Skeletal muscle tissue (tissue), 4 donors: ENCODE results near the gene FKBP8. TPM values are rescaled to one million over a fixed set of nuclear protein-coding genes. Genes with fewer than 3 reads are reported as not detected.
"Not testable (repeated sequence)": the region's sequence is repeated elsewhere in the genome, so short reads cannot be mapped to it uniquely, and the experiment has no call there.

Experiments used
- H3K27ac ChIP-seq: one replicate; pipeline ENCODE4 v1.7.0; 2013; ENCODE audit warnings: mild to moderate bottlenecking, low read depth, low read length, inconsistent platforms
- H3K27me3 ChIP-seq, 3 donors: one replicate each; pipeline ENCODE4 v1.7.0; 2013; ENCODE audit warnings: low read length in 3 of 3; ENCODE audit not compliant: control insufficient read depth in 3 of 3, insufficient read depth in 3 of 3
- H3K36me3 ChIP-seq, 3 donors: one replicate each; pipeline ENCODE4 v1.7.0; 2013; ENCODE audit warnings: low read length in 3 of 3; ENCODE audit not compliant: control insufficient read depth in 3 of 3, insufficient read depth in 3 of 3
- H3K4me1 ChIP-seq, 3 donors: one replicate each; pipeline ENCODE4 v1.7.0; 2013; ENCODE audit warnings: low read length in 3 of 3, mild to moderate bottlenecking in 3 of 3; ENCODE audit not compliant: control insufficient read depth in 3 of 3, insufficient read depth in 3 of 3
- H3K4me3 ChIP-seq, 3 donors: one replicate each; pipeline ENCODE4 v1.7.0; 2013; ENCODE audit warnings: low read length in 3 of 3
- H3K9ac ChIP-seq, 3 donors: one replicate each; pipeline ENCODE4 v1.7.0; 2013; ENCODE audit warnings: low read length in 3 of 3, mild to moderate bottlenecking in 3 of 3, moderate library complexity in 2 of 3, low read depth in 1 of 3
- H3K9me3 ChIP-seq, 3 donors: one replicate each; pipeline ENCODE4 v1.7.0; 2013; ENCODE audit warnings: low read length in 3 of 3; ENCODE audit not compliant: control insufficient read depth in 3 of 3
- total RNA-seq: library from RNA; depleted of rRNA; stranded (reverse); fragments of >200 nt; gene quantifications from one replicate; pipeline ENCODE4 v1.2.3, GENCODE V29; 2014
- donor health status: Osteomylitis.

FKBP8 gene
- total RNA-seq, 1 donor from 2014 or later = 116 TPM

DNA sequence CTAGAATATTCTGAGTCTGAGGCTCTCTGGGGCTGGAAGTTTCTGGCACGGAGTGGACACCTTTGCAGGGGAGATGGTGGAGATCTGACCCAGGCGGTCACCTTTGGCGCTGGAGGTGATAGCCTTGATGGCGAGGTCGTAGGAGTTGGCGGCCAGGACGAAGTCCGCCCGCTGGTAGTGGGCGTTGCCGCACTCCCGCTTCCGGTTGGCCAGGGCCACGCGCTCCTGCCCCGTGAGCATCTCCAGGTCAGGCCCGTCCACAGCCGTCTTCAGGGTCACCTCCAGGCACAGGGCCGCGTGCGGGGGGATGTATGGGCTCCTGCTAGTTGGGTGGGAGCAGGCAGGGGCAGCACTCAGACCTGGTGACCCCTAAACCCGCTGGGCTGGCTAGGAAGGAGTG, 5.3 kb downstream of the FKBP8 start:
- no peak overlapping the region for H3K4me3 ChIP-seq
- H3K27me3 ChIP-seq = no peaks in the 10 kb centered on the region
- no peaks in the 10 kb centered on the region for H3K9me3 ChIP-seq
- H3K9ac ChIP-seq = no peak overlapping the region
- peaks cover 7 to 13% (median 8%) of the 10 kb centered on the region in 3 donors for H3K4me1 ChIP-seq
- peaks cover 44 to 56% (median 46%) of the 10 kb centered on the region in 3 donors for H3K36me3 ChIP-seq
- H3K27ac ChIP-seq = no peak overlapping the region

DNA sequence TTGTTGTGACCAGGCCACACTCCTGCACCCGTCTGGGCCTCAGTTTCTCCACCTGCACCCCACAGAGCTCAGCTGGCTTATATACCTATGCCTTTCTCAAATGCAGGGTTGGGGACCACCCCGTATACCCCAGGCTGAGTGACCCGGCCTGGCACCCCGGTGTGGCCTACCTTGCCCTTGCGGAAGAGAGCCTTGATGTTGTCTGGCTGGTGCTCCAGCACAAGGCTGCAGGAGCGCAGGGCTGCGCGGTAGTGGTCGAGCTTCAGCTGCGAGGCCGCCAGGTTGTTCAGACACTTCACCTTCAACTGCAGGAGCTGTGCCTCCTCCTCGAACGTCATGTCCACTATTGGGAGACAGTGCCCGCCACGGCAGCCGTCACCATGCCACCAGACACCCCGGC, 5.9 kb downstream of the FKBP8 start:
- Histone ChIP-seq H3K4me1 (peaks cover 6 to 10% (median 7%) of the 10 kb centered on the region in 3 donors), H3K27ac (no peak overlapping the region), H3K9me3 (no peaks in the 10 kb centered on the region), H3K27me3 (no peaks in the 10 kb centered on the region), H3K36me3 (peaks cover 51 to 63% (median 53%) of the 10 kb centered on the region in 3 donors), H3K9ac (no peak overlapping the region), H3K4me3 (no peak overlapping the region)

GRCh38 chr19:18536475-18536874, 6.9 kb downstream of the FKBP8 start:
- Histone ChIP-seq H3K27ac (no peak overlapping the region), H3K4me3 (no peak overlapping the region), H3K4me1 (peaks cover 0 to 3% (median 2%) of the 10 kb centered on the region in 3 donors), H3K36me3 (peaks cover 56 to 63% (median 59%) of the 10 kb centered on the region in 3 donors), H3K9me3 (no peaks in the 10 kb centered on the region), H3K9ac (no peak overlapping the region), H3K27me3 (no peaks in the 10 kb centered on the region)

GRCh38 chr19:18533058-18533457, 10.3 kb downstream of the FKBP8 start:
- Histone ChIP-seq H3K9ac (no peak overlapping the region), H3K4me3 (no peak overlapping the region), H3K27me3 (no peaks in the 10 kb centered on the region), H3K27ac (no peak overlapping the region), H3K36me3 (peaks cover 40 to 46% (median 43%) of the 10 kb centered on the region in 3 donors), H3K9me3 (no peaks in the 10 kb centered on the region), H3K4me1 (no peaks in the 10 kb centered on the region)

DNA sequence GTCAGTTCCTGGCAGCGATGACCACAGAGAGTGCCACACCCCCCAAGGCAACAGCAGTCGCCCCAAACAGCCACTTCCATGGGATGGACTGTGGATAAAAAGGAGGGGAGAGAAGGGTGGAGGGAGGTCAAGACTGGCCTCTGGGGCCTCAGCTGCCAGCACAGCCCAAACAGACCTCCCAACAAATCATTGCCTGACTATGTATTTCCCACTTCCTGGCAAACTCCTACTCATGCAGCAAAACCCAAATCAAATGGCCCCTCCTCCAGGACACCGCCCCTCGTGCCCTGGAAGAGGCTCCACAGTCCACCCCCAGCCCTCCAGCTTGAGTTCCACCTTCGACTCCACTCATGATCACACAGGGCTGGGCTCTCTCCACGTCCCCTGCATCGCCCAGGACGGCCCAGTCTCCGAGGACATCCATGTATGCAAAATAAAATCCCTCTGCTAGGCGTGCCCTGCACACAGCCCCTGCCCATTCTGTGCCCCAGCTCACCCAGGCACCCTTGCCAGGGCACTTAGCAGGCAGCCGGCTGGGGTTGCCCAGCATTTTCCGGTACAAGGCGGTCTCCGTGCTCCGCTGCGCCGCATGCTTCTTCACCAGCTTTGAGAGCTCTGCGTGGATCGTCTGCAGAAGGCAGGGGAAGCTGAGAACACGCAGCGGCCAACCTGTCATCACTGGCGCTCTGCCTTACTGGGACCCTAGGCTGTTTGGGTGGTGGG, 11.0 kb downstream of the FKBP8 start:
- Histone ChIP-seq H3K27ac (no peak overlapping the region), H3K9me3 (no peaks in the 10 kb centered on the region), H3K9ac (no peak overlapping the region), H3K36me3 (peaks cover 35 to 38% (median 35%) of the 10 kb centered on the region in 3 donors), H3K4me3 (no peak overlapping the region), H3K4me1 (no peaks in the 10 kb centered on the region), H3K27me3 (no peaks in the 10 kb centered on the region)

- H3K4me1 ChIP-seq = no peaks in the 10 kb centered on the region
- H3K27ac ChIP-seq = no peak overlapping the region
- peaks cover 27 to 32% (median 29%) of the 10 kb centered on the region in 3 donors for H3K36me3 ChIP-seq
- no peaks in the 10 kb centered on the region for H3K9me3 ChIP-seq
- no peak overlapping the region for H3K4me3 ChIP-seq
- H3K9ac ChIP-seq = no peak overlapping the region
- H3K27me3 ChIP-seq = no peaks in the 10 kb centered on the region
Measured at GRCh38 chr19:18531485-18531884, 11.9 kb downstream of the FKBP8 start.

- no peak overlapping the region for H3K4me3 ChIP-seq
Measured at GRCh38 chr19:18529782-18530181, 13.6 kb downstream of the FKBP8 start.

GRCh38 chr19:18526316-18526715, 17.1 kb downstream of the FKBP8 start:
- no peaks in the 10 kb centered on the region for H3K9me3 ChIP-seq
- H3K9ac ChIP-seq = no peak overlapping the region
- peaks cover 2 to 4% (median 4%) of the 10 kb centered on the region in 3 donors for H3K36me3 ChIP-seq
- H3K4me3 ChIP-seq = no peak overlapping the region
- H3K27me3 ChIP-seq = no peaks in the 10 kb centered on the region
- H3K4me1 ChIP-seq = peaks cover 0 to 4% (median 2%) of the 10 kb centered on the region in 3 donors
- H3K27ac ChIP-seq = no peak overlapping the region

More at GRCh38 chr19:18529782-18530181, 13.6 kb downstream of the FKBP8 start:
- no peaks in the 10 kb centered on the region for H3K9me3 ChIP-seq
- H3K27ac ChIP-seq = no peak overlapping the region
- peaks cover 18 to 24% (median 22%) of the 10 kb centered on the region in 3 donors for H3K36me3 ChIP-seq
- H3K27me3 ChIP-seq = no peaks in the 10 kb centered on the region
- no peak overlapping the region for H3K9ac ChIP-seq
- H3K4me1 ChIP-seq = no peaks in the 10 kb centered on the region

GRCh38 chr19:18523841-18524240, 19.5 kb downstream of the FKBP8 start:
- Histone ChIP-seq H3K27ac (no peak overlapping the region), H3K27me3 (no peaks in the 10 kb centered on the region), H3K36me3 (no peaks in the 10 kb centered on the region), H3K4me1 (peaks cover 14 to 19% (median 18%) of the 10 kb centered on the region in 3 donors), H3K4me3 (no peak overlapping the region), H3K9ac (peak overlapping the region in 1 of 3 donors; percentile 25), H3K9me3 (no peaks in the 10 kb centered on the region)

DNA sequence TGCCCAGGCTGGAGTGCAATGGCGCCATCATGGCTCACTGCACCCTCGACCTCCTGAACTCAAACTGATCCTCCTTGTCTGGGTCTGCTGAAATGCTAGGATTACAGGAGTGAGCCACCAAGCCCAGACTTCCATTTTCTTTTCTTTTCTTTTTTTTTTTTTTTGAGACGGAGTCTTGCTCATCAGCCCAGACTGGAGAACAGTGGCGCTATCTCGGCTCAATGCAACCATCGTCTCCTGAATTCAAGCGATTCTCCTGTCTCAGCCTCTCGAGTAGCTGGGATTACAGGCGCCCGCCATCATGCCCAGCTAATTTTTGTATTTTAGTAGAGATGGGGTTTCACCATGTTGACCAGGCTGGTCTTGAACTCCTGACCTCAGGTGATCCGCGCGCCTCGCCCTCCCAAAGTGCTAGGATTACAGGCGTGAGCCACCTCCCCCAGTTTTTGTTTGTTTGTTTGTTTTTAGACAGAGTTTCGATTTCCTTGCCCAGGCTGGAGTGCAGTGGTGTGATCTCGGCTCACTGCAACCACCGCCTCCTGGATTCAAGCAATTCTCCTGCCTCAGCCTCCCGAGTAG, 20.4 kb downstream of the FKBP8 start:
- peak overlapping the region in 2 of 3 donors; percentile 45 to 57 for H3K9ac ChIP-seq
- H3K9me3 ChIP-seq, H3K36me3 ChIP-seq, H3K27me3 ChIP-seq: not testable (repeated sequence)
- H3K27ac ChIP-seq = peak overlapping the region; percentile 66
- peak overlapping the region; percentile 43 to 61 (median 54) for H3K4me3 ChIP-seq
- peaks cover 21 to 26% (median 22%) of the 10 kb centered on the region in 3 donors for H3K4me1 ChIP-seq
